Testis (tissue), 3 donors: ENCODE results near the gene TRANK1. TPM values are rescaled to one million over a fixed set of nuclear protein-coding genes. Genes with fewer than 3 reads are reported as not detected.

ENCODE experiments used
- DNase-seq: peaks from one replicate; pipeline ENCODE4 v3.0.0-alpha.2; 2019
- H3K27ac ChIP-seq, 2 donors: fragments of 200-600 bp; sonication (generic); one replicate each; pipeline ENCODE4 v1.5.1; 2019
- H3K27me3 ChIP-seq: fragments of 200-600 bp; sonication (generic); one replicate; pipeline ENCODE4 v1.5.1; 2019
- H3K36me3 ChIP-seq: fragments of 200-600 bp; sonication (generic); one replicate; pipeline ENCODE4 v1.5.1; 2017; ENCODE audit warnings: low read depth; ENCODE audit errors: missing control alignments
- H3K4me1 ChIP-seq: fragments of 200-600 bp; sonication (generic); one replicate; pipeline ENCODE4 v1.5.1; 2019
- H3K4me3 ChIP-seq, 2 donors: fragments of 200-600 bp; sonication (generic); one replicate each; pipeline ENCODE4 v1.5.1; 2017 to 2019
- H3K9me3 ChIP-seq: fragments of 200-600 bp; sonication (generic); one replicate; pipeline ENCODE4 v1.5.1; 2017
- CTCF ChIP-seq, 3 experiments: fragments of 450-650 bp in 2 of 3; fragments of 200-600 bp in 1 of 3; sonication (generic) in 1 of 3; IDR thresholded peaks; one replicate each; pipeline ENCODE4 v1.5.1; 2016 to 2019; ENCODE audit warnings: antibody characterized with exemption in 3 of 3, mild to moderate bottlenecking in 2 of 3, moderate library complexity in 1 of 3
- POLR2A ChIP-seq: fragments of 450-650 bp; IDR thresholded peaks from one replicate; pipeline ENCODE4 v1.6.1; 2017; ENCODE audit warnings: antibody characterized with exemption, mild to moderate bottlenecking, moderate library complexity
- WGBS, 2 donors: methylation state at CpG; one replicate each; pipeline ENCODE4 v1.1.5; 2018; 5-methylcytosine and 5-hydroxymethylcytosine counted together
- intact Hi-C: fragments of 100-400 bp; cut with DNase I; formaldehyde crosslinking; loops from one replicate; pipeline ENCODE4 v1.15.1; 2023; ENCODE audit warnings: low total_unique reads
- polyA plus RNA-seq: library from polyadenylated mRNA; stranded (reverse); fragments of 350-450 nt; fragmentation: Illumina TruSeq; extraction: RNeasy Lipid Tissue Mini Kit (QIAGEN cat#74804); gene quantifications from one replicate; pipeline ENCODE4 v1.2.3, GENCODE V29; 2014; ENCODE audit warnings: low read depth, low replicate concordance; ENCODE audit not compliant: insufficient read depth
- total RNA-seq, 2 donors: library from RNA; depleted of rRNA; stranded (reverse); fragments of >200 nt; gene quantifications; one replicate each; pipeline ENCODE4 v1.2.3, GENCODE V29; 2016

TRANK1 gene
- total and polyA plus RNA-seq, 3 donors from 2014 or later = 7.5 to 11.0 (median 7.6) TPM

- TF ChIP-seq CTCF (IDR thresholded peaks at IDR 0.05) (no peak), POLR2A (no peak)
- no peak for DNase-seq
- Histone ChIP-seq H3K36me3 (no peaks in the 10 kb centered on the region), H3K27ac (no peak overlapping the region), H3K27me3 (no peaks in the 10 kb centered on the region), H3K4me3 (no peak overlapping the region), H3K9me3 (no peaks in the 10 kb centered on the region), H3K4me1 (no peaks in the 10 kb centered on the region)
- intact Hi-C loops = no loop called here
- 96 to 97% methylated on average over 6 to 10 of the region's 10 CpGs for WGBS, 2 donors
These were observed 111.6 kb downstream of the TRANK1 start for GRCh38 chr3:36833160-36833814.

- Histone ChIP-seq H3K9me3 (no peaks in the 10 kb centered on the region), H3K4me1 (no peaks in the 10 kb centered on the region), H3K4me3 (no peak overlapping the region), H3K27ac (no peak overlapping the region), H3K27me3 (no peaks in the 10 kb centered on the region), H3K36me3 (no peaks in the 10 kb centered on the region)
- TF ChIP-seq POLR2A = no peak
- 79 to 94% methylated on average over 6 of the region's 6 CpGs for WGBS, 2 donors
- DNase-seq = no peak
- intact Hi-C loops = no loop called here
These were observed 112.4 kb downstream of the TRANK1 start for GRCh38 chr3:36832406-36832805.

- no peak for DNase-seq
- 58 to 65% methylated on average over 4 to 5 of the region's 5 CpGs for WGBS, 2 donors
- H3K27ac ChIP-seq = peak overlapping the region; percentile 25 to 76
- no peaks in the 10 kb centered on the region for H3K9me3 ChIP-seq
- peaks cover 6% of the 10 kb centered on the region for H3K4me1 ChIP-seq
- no peaks in the 10 kb centered on the region for H3K27me3 ChIP-seq
- no peaks in the 10 kb centered on the region for H3K36me3 ChIP-seq
- TF ChIP-seq POLR2A (no peak), CTCF (IDR thresholded peaks at IDR 0.05) (no peak)
- H3K4me3 ChIP-seq = no peak overlapping the region
- intact Hi-C loops = no loop called here
These were observed 117.7 kb downstream of the TRANK1 start for GRCh38 chr3:36827133-36827532.

- 60 to 79% methylated on average over 6 of the region's 6 CpGs for WGBS, 2 donors
- TF ChIP-seq CTCF (IDR thresholded peaks at IDR 0.05) (no peak), POLR2A (no peak)
These were observed 118.6 kb downstream of the TRANK1 start for GRCh38 chr3:36826240-36826639.

GRCh38 chr3:36824443-36824842 lies 120.4 kb downstream of the TRANK1 start:
- no peak for DNase-seq
- Histone ChIP-seq H3K27me3 (no peaks in the 10 kb centered on the region), H3K4me1 (peaks cover 6% of the 10 kb centered on the region), H3K9me3 (no peaks in the 10 kb centered on the region), H3K4me3 (no peak overlapping the region), H3K27ac (no peak overlapping the region), H3K36me3 (no peaks in the 10 kb centered on the region)
- 85% methylated on average over 4 of the region's 4 CpGs for WGBS, 2 donors
- intact Hi-C loops = no loop called here
- no peak for TF ChIP-seq CTCF (IDR thresholded peaks at IDR 0.05)
- no peak for TF ChIP-seq POLR2A

More at GRCh38 chr3:36826240-36826639, 118.6 kb downstream of the TRANK1 start:
- no peak for DNase-seq
- Histone ChIP-seq H3K36me3 (no peaks in the 10 kb centered on the region), H3K27ac (peak overlapping the region in 1 of 2 donors; percentile 30), H3K27me3 (no peaks in the 10 kb centered on the region), H3K4me1 (peaks cover 6% of the 10 kb centered on the region), H3K4me3 (no peak overlapping the region), H3K9me3 (no peaks in the 10 kb centered on the region)
- intact Hi-C loops = no loop called here
